HepG2 (cell line): ENCODE measurements around the gene GLRX2. TPM values are rescaled to one million over a fixed set of nuclear protein-coding genes. Genes with fewer than 3 reads are reported as not detected.

Experiments used
- CBX5 ChIP-seq: sonication (generic); formaldehyde crosslinking; IDR thresholded peaks from 2 replicates; pipeline ENCODE4 v1.4.0; 2020; ENCODE audit warnings: missing genetic modification reagents, borderline replicate concordance
- CREB1 ChIP-seq, 2 experiments: fragments of 450-650 bp in 1 of 2; IDR thresholded peaks; 2 replicates each; pipeline ENCODE4 v1.6.1; 2016 to 2017; ENCODE audit warnings: control low read depth in 1 of 2, mild to moderate bottlenecking in 1 of 2, missing compliant biosample characterization in 1 of 2, missing genetic modification characterization in 1 of 2
- ELF4 ChIP-seq: sonication (generic); formaldehyde crosslinking; IDR thresholded peaks from 2 replicates; pipeline ENCODE4 v1.5.0; 2020; ENCODE audit warnings: missing genetic modification reagents, mild to moderate bottlenecking, moderate library complexity, borderline replicate concordance
- GTF3A ChIP-seq: sonication (generic); formaldehyde crosslinking; conservative IDR thresholded peaks from 2 replicates; pipeline ENCODE4 v1.4.0; 2020; ENCODE audit warnings: mild to moderate bottlenecking, missing genetic modification reagents
- HOXA3 ChIP-seq: sonication (generic); formaldehyde crosslinking; IDR thresholded peaks from 2 replicates; pipeline ENCODE4 v1.5.0; 2020; ENCODE audit warnings: missing genetic modification reagents
- ISL2 ChIP-seq: sonication (generic); formaldehyde crosslinking; IDR thresholded peaks from 2 replicates; pipeline ENCODE4 v1.5.0; 2020; ENCODE audit warnings: missing genetic modification reagents
- JUND ChIP-seq: sonication (generic); formaldehyde crosslinking; IDR thresholded peaks from 2 replicates; pipeline ENCODE4 v1.8.0; 2022; ENCODE audit warnings: mild to moderate bottlenecking, missing genetic modification reagents
- KMT2B ChIP-seq: IDR thresholded peaks from 2 replicates; pipeline ENCODE4 v1.6.1; 2016; ENCODE audit warnings: missing genetic modification reagents, missing compliant biosample characterization
- NCOA5 ChIP-seq: sonication (generic); formaldehyde crosslinking; IDR thresholded peaks from 2 replicates; pipeline ENCODE4 v1.4.0; 2020; ENCODE audit warnings: missing genetic modification reagents
- RAD21 ChIP-seq: fragments of 450-650 bp; formaldehyde crosslinking; IDR thresholded peaks from 2 replicates; pipeline ENCODE4 v1.5.0; 2020; ENCODE audit warnings: mild to moderate bottlenecking
- RELA ChIP-seq: sonication (generic); formaldehyde crosslinking; IDR thresholded peaks from 2 replicates; pipeline ENCODE4 v1.4.0; 2020; ENCODE audit warnings: missing genetic modification reagents
- RFX1 ChIP-seq: fragments of 450-650 bp; IDR thresholded peaks from 2 replicates; pipeline ENCODE4 v1.6.1; 2017
- SMAD9 ChIP-seq: sonication (generic); formaldehyde crosslinking; IDR thresholded peaks from 2 replicates; pipeline ENCODE4 v1.5.1; 2020; ENCODE audit warnings: mild to moderate bottlenecking, missing genetic modification reagents
- SRSF9 ChIP-seq: fragments of 200-400 bp; formaldehyde crosslinking; IDR thresholded peaks from 2 replicates; pipeline ENCODE4 v1.6.1; 2018; ENCODE audit warnings: borderline replicate concordance, mild to moderate bottlenecking, low read depth, low read length; ENCODE audit not compliant: insufficient read depth, poor library complexity, severe bottlenecking
- ZMYM4 ChIP-seq: sonication (generic); formaldehyde crosslinking; IDR thresholded peaks from 2 replicates; pipeline ENCODE4 v1.8.1; 2023; ENCODE audit warnings: mild to moderate bottlenecking, missing genetic modification reagents
- ZNF160 ChIP-seq: sonication (generic); formaldehyde crosslinking; IDR thresholded peaks from 2 replicates; pipeline ENCODE4 v1.8.0; 2022; ENCODE audit warnings: mild to moderate bottlenecking, inconsistent platforms, missing genetic modification reagents
- ZNF709 ChIP-seq: sonication (generic); formaldehyde crosslinking; IDR thresholded peaks from 2 replicates; pipeline ENCODE4 v1.5.0; 2020; ENCODE audit warnings: mild to moderate bottlenecking, missing genetic modification reagents
- ZNF713 ChIP-seq: sonication (generic); formaldehyde crosslinking; IDR thresholded peaks from 2 replicates; pipeline ENCODE4 v1.4.0; 2020; ENCODE audit warnings: mild to moderate bottlenecking, missing genetic modification reagents
- ZNF720 ChIP-seq: sonication (generic); formaldehyde crosslinking; IDR thresholded peaks from 2 replicates; pipeline ENCODE4 v1.4.0; 2020; ENCODE audit warnings: missing genetic modification reagents
- ZNF768 ChIP-seq: sonication (generic); formaldehyde crosslinking; IDR thresholded peaks from 2 replicates; pipeline ENCODE4 v1.4.0; 2020; ENCODE audit warnings: missing genetic modification reagents
- ZNF781 ChIP-seq: sonication (generic); formaldehyde crosslinking; IDR thresholded peaks from 2 replicates; pipeline ENCODE4 v1.5.1; 2020; ENCODE audit warnings: borderline replicate concordance, mild to moderate bottlenecking, missing genetic modification reagents; ENCODE audit errors: not compliant biosample characterization
- polyA plus RNA-seq, 8 experiments: library from polyadenylated mRNA; depleted of rRNA in 3 of 8; stranded (reverse) in 7 of 8; unstranded in 1 of 8; fragments of >200 nt; fragmentation: Illumina TruSeq in 4 of 8; extraction: Trizol in 4 of 8; gene quantifications; 2 replicates each; pipeline versions ENCODE4 v1.2.1 to v1.2.3, GENCODE V29; 2011 to 2016; ENCODE audit warnings: low read depth in 4 of 8, missing spikeins in 1 of 8, mixed read lengths in 1 of 8; ENCODE audit not compliant: insufficient read depth in 1 of 8
- total RNA-seq, 5 experiments: library from RNA; depleted of rRNA; stranded (reverse); fragments of >200 nt; fragmentation: Illumina TruSeq; extraction: Trizol; gene quantifications; 2 replicates each; pipeline ENCODE4 v1.2.3, GENCODE V29; 2016; ENCODE audit warnings: low read depth in 1 of 5
- TF ChIP-seq, protein P1 (sequence below): sonication (generic); formaldehyde crosslinking; IDR thresholded peaks from 2 replicates; pipeline ENCODE4 v1.5.0; 2020; ENCODE audit warnings: mild to moderate bottlenecking, missing genetic modification reagents
- TF ChIP-seq, protein P2 (sequence below): sonication (generic); formaldehyde crosslinking; IDR thresholded peaks from 2 replicates; pipeline ENCODE4 v1.4.0; 2020; ENCODE audit warnings: missing genetic modification reagents, mild to moderate bottlenecking, borderline replicate concordance
- TF ChIP-seq, protein P3 (sequence below): sonication (generic); formaldehyde crosslinking; IDR thresholded peaks from 2 replicates; pipeline ENCODE4 v1.8.1; 2023; ENCODE audit warnings: mild to moderate bottlenecking, missing genetic modification reagents
- TF ChIP-seq, protein P4 (sequence below): sonication (generic); formaldehyde crosslinking; IDR thresholded peaks from 2 replicates; pipeline ENCODE4 v1.4.0; 2020; ENCODE audit warnings: missing genetic modification reagents

The GLRX2 gene
- total and polyA plus RNA-seq, 2 of the 13 experiments (the other 11 are each of a cell fraction or from before 2014, with no cell fraction given), result 11.9 to 39.0 TPM

DNA sequence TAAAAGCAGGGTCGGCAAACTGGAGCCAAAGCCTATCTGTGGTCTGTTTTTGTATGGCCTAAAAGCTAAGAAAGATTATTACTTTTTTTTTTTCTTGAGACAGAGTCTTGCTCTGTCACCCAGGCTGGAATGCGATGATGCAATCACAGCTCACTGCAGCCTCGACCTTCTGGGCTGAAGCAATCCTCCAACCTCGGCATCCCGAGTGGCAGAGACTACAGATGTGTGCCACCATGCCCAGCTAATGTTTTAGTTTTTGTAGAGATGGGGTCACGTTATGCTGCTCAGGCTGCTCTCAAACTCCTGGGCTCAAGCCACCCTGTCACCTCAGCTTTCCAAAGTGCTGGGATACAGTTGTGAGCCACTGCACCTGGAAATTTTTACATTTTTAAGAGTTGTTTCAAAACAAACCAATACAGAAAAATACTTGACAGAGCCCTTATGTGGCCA is 6.5 kb upstream of the GLRX2 start (continued):
- TF ChIP-seq ZNF709 (CRISPR knock-in tag) (no peak), ZNF768 (CRISPR knock-in tag) (no peak), RELA (no peak), KMT2B (CRISPR knock-in tag) (no peak; the same call in none of the 2 replicates), ELF4 (CRISPR knock-in tag) (peak; percentile 37; the same call in 1 of the 2 replicates), ZNF781 (CRISPR knock-in tag) (no peak), ZNF720 (CRISPR knock-in tag) (no peak), HOXA3 (CRISPR knock-in tag) (peak; percentile 37; the same call in 1 of the 2 replicates), GTF3A (CRISPR knock-in tag) (no peak), ZNF713 (CRISPR knock-in tag) (no peak), NCOA5 (CRISPR knock-in tag) (no peak), ZNF160 (CRISPR knock-in tag) (no peak), JUND (CRISPR knock-in tag) (peak; percentile 69; the same call in 1 of the 2 replicates), RFX1 (no peak), ISL2 (CRISPR knock-in tag) (no peak), CREB1 (IDR thresholded peaks at IDR 0.05) (no peak), CREB1 (CRISPR knock-in tag; IDR thresholded peaks at IDR 0.05) (no peak), ZMYM4 (CRISPR knock-in tag) (0 out of 2 replicates have a peak, but pooled peaks have one; percentile 7), SRSF9 (no peak), RAD21 (CRISPR knock-in tag) (no peak), CBX5 (CRISPR knock-in tag) (0 out of 2 replicates have a peak, but pooled peaks have one; percentile 23), SMAD9 (CRISPR knock-in tag) (no peak)
- TF ChIP-seq, protein P1, sequence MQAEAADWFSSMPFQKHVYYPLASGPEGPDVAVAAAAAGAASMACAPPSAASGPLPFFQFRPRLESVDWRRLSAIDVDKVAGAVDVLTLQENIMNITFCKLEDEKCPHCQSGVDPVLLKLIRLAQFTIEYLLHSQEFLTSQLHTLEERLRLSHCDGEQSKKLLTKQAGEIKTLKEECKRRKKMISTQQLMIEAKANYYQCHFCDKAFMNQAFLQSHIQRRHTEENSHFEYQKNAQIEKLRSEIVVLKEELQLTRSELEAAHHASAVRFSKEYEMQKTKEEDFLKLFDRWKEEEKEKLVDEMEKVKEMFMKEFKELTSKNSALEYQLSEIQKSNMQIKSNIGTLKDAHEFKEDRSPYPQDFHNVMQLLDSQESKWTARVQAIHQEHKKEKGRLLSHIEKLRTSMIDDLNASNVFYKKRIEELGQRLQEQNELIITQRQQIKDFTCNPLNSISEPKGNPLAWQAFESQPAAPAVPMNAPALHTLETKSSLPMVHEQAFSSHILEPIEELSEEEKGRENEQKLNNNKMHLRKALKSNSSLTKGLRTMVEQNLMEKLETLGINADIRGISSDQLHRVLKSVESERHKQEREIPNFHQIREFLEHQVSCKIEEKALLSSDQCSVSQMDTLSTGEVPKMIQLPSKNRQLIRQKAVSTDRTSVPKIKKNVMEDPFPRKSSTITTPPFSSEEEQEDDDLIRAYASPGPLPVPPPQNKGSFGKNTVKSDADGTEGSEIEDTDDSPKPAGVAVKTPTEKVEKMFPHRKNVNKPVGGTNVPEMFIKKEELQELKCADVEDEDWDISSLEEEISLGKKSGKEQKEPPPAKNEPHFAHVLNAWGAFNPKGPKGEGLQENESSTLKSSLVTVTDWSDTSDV (CRISPR knock-in tag), result no peak
- TF ChIP-seq, protein P2, sequence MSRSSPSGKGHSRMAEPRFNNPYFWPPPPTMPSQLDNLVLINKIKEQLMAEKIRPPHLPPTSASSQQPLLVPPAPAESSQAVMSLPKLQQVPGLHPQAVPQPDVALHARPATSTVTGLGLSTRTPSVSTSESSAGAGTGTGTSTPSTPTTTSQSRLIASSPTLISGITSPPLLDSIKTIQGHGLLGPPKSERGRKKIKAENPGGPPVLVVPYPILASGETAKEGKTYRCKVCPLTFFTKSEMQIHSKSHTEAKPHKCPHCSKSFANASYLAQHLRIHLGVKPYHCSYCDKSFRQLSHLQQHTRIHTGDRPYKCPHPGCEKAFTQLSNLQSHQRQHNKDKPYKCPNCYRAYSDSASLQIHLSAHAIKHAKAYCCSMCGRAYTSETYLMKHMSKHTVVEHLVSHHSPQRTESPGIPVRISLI (CRISPR knock-in tag), result peak; percentile 35; the same call in 1 of the 2 replicates
- TF ChIP-seq, protein P3, sequence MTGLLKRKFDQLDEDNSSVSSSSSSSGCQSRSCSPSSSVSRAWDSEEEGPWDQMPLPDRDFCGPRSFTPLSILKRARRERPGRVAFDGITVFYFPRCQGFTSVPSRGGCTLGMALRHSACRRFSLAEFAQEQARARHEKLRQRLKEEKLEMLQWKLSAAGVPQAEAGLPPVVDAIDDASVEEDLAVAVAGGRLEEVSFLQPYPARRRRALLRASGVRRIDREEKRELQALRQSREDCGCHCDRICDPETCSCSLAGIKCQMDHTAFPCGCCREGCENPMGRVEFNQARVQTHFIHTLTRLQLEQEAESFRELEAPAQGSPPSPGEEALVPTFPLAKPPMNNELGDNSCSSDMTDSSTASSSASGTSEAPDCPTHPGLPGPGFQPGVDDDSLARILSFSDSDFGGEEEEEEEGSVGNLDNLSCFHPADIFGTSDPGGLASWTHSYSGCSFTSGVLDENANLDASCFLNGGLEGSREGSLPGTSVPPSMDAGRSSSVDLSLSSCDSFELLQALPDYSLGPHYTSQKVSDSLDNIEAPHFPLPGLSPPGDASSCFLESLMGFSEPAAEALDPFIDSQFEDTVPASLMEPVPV (CRISPR knock-in tag), result no peak
- TF ChIP-seq, protein P4, sequence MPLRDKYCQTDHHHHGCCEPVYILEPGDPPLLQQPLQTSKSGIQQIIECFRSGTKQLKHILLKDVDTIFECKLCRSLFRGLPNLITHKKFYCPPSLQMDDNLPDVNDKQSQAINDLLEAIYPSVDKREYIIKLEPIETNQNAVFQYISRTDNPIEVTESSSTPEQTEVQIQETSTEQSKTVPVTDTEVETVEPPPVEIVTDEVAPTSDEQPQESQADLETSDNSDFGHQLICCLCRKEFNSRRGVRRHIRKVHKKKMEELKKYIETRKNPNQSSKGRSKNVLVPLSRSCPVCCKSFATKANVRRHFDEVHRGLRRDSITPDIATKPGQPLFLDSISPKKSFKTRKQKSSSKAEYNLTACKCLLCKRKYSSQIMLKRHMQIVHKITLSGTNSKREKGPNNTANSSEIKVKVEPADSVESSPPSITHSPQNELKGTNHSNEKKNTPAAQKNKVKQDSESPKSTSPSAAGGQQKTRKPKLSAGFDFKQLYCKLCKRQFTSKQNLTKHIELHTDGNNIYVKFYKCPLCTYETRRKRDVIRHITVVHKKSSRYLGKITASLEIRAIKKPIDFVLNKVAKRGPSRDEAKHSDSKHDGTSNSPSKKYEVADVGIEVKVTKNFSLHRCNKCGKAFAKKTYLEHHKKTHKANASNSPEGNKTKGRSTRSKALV (CRISPR knock-in tag), result no peak
